Right atrium auricular region (tissue), 2 donors: ENCODE data around the gene MEX3D. TPM values are rescaled to one million over a fixed set of nuclear protein-coding genes. Genes with fewer than 3 reads are reported as not detected.
"Not testable (repeated sequence)": the region's sequence is repeated elsewhere in the genome, so short reads cannot be mapped to it uniquely, and the experiment has no call there.

Experiments used
- DNase-seq: peaks from one replicate; pipeline ENCODE4 v3.0.0-alpha.2; 2019; ENCODE audit warnings: low spot score
- H3K27ac ChIP-seq, 2 donors: fragments of 200-600 bp; sonication (generic); 1 replicate in 1 of 2; 2 replicates in 1 of 2; pipeline ENCODE4 v1.5.1; 2016 to 2019
- H3K27me3 ChIP-seq, 2 donors: fragments of 200-600 bp; sonication (generic); one replicate each; pipeline versions ENCODE4 v1.5.1 to v1.6.0; 2017 to 2019
- H3K36me3 ChIP-seq: fragments of 200-600 bp; sonication (generic); one replicate; pipeline ENCODE4 v1.5.1; 2016
- H3K4me1 ChIP-seq, 2 donors: fragments of 200-600 bp; sonication (generic); one replicate each; pipeline versions ENCODE4 v1.5.1 to v1.6.0; 2017 to 2019
- H3K4me3 ChIP-seq, 2 donors: fragments of 200-600 bp; sonication (generic); 1 replicate in 1 of 2; 2 replicates in 1 of 2; pipeline ENCODE4 v1.5.1; 2017 to 2019; ENCODE audit warnings: mild to moderate bottlenecking in 1 of 2, moderate library complexity in 1 of 2
- H3K9me3 ChIP-seq, 2 donors: fragments of 200-600 bp; sonication (generic); one replicate each; pipeline ENCODE4 v1.5.1; 2019
- CTCF ChIP-seq, 2 donors: fragments of 200-600 bp; sonication (generic); IDR thresholded peaks; one replicate each; pipeline ENCODE4 v1.5.1; 2019; ENCODE audit warnings: antibody characterized with exemption in 2 of 2
- total RNA-seq, 2 donors: library from RNA; depleted of rRNA; stranded (reverse); fragments of >200 nt; gene quantifications; one replicate each; pipeline ENCODE4 v1.1.0, GENCODE V29; 2016

Gene MEX3D
- total RNA-seq, 2 donors from 2014 or later: 7.5 to 17.0 TPM

GRCh38 chr19:1551068-1552040 is 16.8 kb downstream of the MEX3D start:
- no peak for TF ChIP-seq CTCF (IDR thresholded peaks at IDR 0.05)

GRCh38 chr19:1549332-1549945 is 18.7 kb downstream of the MEX3D start:
- H3K27ac ChIP-seq: no peak overlapping the region
- no peak for DNase-seq

More at GRCh38 chr19:1551068-1552040, 16.8 kb downstream of the MEX3D start:
- no peaks in the 10 kb centered on the region for H3K27me3 ChIP-seq
- no peak for DNase-seq
- H3K9me3 ChIP-seq: no peaks in the 10 kb centered on the region
- no peaks in the 10 kb centered on the region for H3K36me3 ChIP-seq
- no peak overlapping the region for H3K4me3 ChIP-seq
- no peak overlapping the region for H3K27ac ChIP-seq
- no peaks in the 10 kb centered on the region for H3K4me1 ChIP-seq

GRCh38 chr19:1540365-1540925 is 27.7 kb downstream of the MEX3D start:
- no peak overlapping the region for H3K27ac ChIP-seq
- peaks cover 0 to 15% of the 10 kb centered on the region in 2 donors for H3K4me1 ChIP-seq
- H3K27me3 ChIP-seq: no peaks in the 10 kb centered on the region
- DNase-seq: no peak
- H3K36me3 ChIP-seq: no peaks in the 10 kb centered on the region
- H3K4me3 ChIP-seq: no peak overlapping the region
- no peaks in the 10 kb centered on the region for H3K9me3 ChIP-seq
- TF ChIP-seq CTCF (IDR thresholded peaks at IDR 0.05): no peak

More at GRCh38 chr19:1549332-1549945, 18.7 kb downstream of the MEX3D start:
- no peaks in the 10 kb centered on the region for H3K27me3 ChIP-seq
- no peaks in the 10 kb centered on the region for H3K36me3 ChIP-seq
- H3K4me3 ChIP-seq: no peak overlapping the region
- no peaks in the 10 kb centered on the region for H3K9me3 ChIP-seq
- TF ChIP-seq CTCF (IDR thresholded peaks at IDR 0.05): no peak
- H3K4me1 ChIP-seq: no peaks in the 10 kb centered on the region

- DNase-seq, H3K36me3 ChIP-seq, H3K4me3 ChIP-seq, H3K27ac ChIP-seq, H3K9me3 ChIP-seq, H3K27me3 ChIP-seq: not testable (repeated sequence)
- peaks cover 0 to 15% of the 10 kb centered on the region in 2 donors for H3K4me1 ChIP-seq
Measured at GRCh38 chr19:1539749-1540148, 28.4 kb downstream of the MEX3D start.

- Histone ChIP-seq H3K27me3 (no peaks in the 10 kb centered on the region), H3K4me3 (no peak overlapping the region), H3K4me1 (peaks cover 0 to 15% of the 10 kb centered on the region in 2 donors), H3K36me3 (no peaks in the 10 kb centered on the region), H3K27ac (no peak overlapping the region), H3K9me3 (no peaks in the 10 kb centered on the region)
- DNase-seq: no peak
- TF ChIP-seq CTCF (IDR thresholded peaks at IDR 0.05): no peak
Measured at GRCh38 chr19:1538978-1539377, 29.1 kb downstream of the MEX3D start.

- H3K27me3 ChIP-seq, DNase-seq, H3K4me3 ChIP-seq, H3K9me3 ChIP-seq, H3K36me3 ChIP-seq, H3K27ac ChIP-seq: not testable (repeated sequence)
- H3K4me1 ChIP-seq: peaks cover 0 to 14% of the 10 kb centered on the region in 2 donors
Measured at GRCh38 chr19:1535699-1536098, 32.4 kb downstream of the MEX3D start.
